ENCODE results near the gene PTPRK. TPM values are rescaled to one million over a fixed set of nuclear protein-coding genes. Genes with fewer than 3 reads are reported as not detected.

The PTPRK gene
- total RNA-seq, 1 donor from 2014 or later: 18.4 TPM

DNA sequence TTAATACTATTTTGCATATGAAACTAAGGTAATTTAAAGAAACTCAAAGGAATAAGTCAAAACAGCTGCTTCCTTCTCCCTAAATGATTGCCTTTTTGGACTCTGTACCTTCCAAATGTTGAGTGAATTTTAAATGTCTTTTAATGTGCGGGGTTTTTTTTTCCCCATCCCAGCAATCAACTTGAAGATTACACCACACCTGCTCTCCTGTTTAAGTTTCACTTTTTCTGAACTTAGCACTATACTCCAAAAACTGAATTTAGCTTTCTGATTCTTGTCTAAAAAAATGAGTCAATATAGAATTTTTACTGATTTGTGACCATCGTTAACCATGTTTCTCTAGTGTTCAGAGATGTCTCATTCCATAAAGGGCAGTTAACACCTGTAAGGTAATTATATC lies 398.8 kb downstream of the PTPRK start:
- intact Hi-C loops (cut with micrococcal nuclease): no loop called here

DNA sequence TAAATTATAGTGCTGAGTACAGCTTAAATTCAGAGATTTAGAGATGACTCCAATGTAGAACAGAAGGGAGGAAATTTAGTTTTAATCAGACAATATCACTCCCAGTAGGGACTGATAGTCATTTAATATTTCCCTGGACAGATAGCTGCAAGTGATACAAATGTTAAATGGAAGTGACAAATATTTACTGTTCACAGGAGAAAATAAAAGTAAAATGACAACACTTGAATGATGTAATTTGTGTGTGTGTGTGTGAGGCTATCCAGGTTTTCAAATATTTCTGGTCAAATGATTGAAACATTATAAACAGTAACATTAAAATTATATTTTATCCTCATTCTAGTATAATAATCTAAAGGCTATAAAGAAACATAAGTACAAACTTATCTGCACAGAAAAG lies 399.2 kb downstream of the PTPRK start:
- H3K4me3 ChIP-seq: no peak overlapping the region
- H3K27ac ChIP-seq (replicated peaks): no peak overlapping the region
- TF ChIP-seq, protein P1, sequence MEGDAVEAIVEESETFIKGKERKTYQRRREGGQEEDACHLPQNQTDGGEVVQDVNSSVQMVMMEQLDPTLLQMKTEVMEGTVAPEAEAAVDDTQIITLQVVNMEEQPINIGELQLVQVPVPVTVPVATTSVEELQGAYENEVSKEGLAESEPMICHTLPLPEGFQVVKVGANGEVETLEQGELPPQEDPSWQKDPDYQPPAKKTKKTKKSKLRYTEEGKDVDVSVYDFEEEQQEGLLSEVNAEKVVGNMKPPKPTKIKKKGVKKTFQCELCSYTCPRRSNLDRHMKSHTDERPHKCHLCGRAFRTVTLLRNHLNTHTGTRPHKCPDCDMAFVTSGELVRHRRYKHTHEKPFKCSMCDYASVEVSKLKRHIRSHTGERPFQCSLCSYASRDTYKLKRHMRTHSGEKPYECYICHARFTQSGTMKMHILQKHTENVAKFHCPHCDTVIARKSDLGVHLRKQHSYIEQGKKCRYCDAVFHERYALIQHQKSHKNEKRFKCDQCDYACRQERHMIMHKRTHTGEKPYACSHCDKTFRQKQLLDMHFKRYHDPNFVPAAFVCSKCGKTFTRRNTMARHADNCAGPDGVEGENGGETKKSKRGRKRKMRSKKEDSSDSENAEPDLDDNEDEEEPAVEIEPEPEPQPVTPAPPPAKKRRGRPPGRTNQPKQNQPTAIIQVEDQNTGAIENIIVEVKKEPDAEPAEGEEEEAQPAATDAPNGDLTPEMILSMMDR (IDR thresholded peaks at IDR 0.05; ENCODE audit: borderline replicate concordance): no peak
- intact Hi-C loops (cut with micrococcal nuclease): no loop called here
- DNase-seq: no peak
- H3K27me3 ChIP-seq (ENCODE audit: low read depth): no peaks in the 10 kb centered on the region
- no peaks in the 10 kb centered on the region for H3K36me3 ChIP-seq
- H3K4me1 ChIP-seq: no peaks in the 10 kb centered on the region
- no peaks in the 10 kb centered on the region for H3K9me3 ChIP-seq (replicated peaks)

More for the DNA sequence above, 398.8 kb downstream of the PTPRK start:
- no peak overlapping the region for H3K27ac ChIP-seq (replicated peaks)
- H3K36me3 ChIP-seq: no peaks in the 10 kb centered on the region
- no peaks in the 10 kb centered on the region for H3K4me1 ChIP-seq
- TF ChIP-seq, protein P1 (IDR thresholded peaks at IDR 0.05; ENCODE audit: borderline replicate concordance): no peak
- DNase-seq: no peak
- no peaks in the 10 kb centered on the region for H3K27me3 ChIP-seq (ENCODE audit: low read depth)
- H3K9me3 ChIP-seq (replicated peaks): no peaks in the 10 kb centered on the region
- no peak overlapping the region for H3K4me3 ChIP-seq

DNA sequence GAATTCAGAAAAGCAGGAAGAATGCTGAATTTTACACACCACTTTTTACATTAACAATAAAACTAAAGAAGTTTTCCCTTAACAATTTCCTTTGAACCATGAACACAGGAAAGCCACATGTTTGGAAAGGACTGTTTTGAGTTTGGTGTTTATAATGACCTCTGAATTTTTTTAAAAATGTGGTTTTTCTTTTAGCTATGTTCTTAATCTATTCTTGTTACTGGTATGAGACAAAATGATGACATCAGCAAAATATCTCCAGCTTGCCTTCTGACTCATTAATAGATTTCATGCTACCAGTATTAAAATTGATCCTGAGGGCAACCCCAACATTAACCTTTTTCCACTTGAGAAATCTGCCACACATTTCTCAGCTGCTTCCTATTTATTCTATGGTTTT lies 402.0 kb downstream of the PTPRK start:
- H3K27ac ChIP-seq (replicated peaks): no peak overlapping the region
- H3K27me3 ChIP-seq (ENCODE audit: low read depth): no peaks in the 10 kb centered on the region
- intact Hi-C loops (cut with micrococcal nuclease): no loop called here
- H3K36me3 ChIP-seq: no peaks in the 10 kb centered on the region
- H3K4me1 ChIP-seq: peaks cover 22% of the 10 kb centered on the region
- DNase-seq: no peak
- TF ChIP-seq, protein P1 (IDR thresholded peaks at IDR 0.05; ENCODE audit: borderline replicate concordance): no peak
- no peak overlapping the region for H3K4me3 ChIP-seq
- no peaks in the 10 kb centered on the region for H3K9me3 ChIP-seq (replicated peaks)

GRCh38 chr6:128117916-128118315 lies 402.5 kb downstream of the PTPRK start:
- Histone ChIP-seq H3K27ac (replicated peaks) (no peak overlapping the region), H3K9me3 (replicated peaks) (no peaks in the 10 kb centered on the region), H3K27me3 (ENCODE audit: low read depth) (no peaks in the 10 kb centered on the region), H3K4me3 (no peak overlapping the region), H3K4me1 (peaks cover 27% of the 10 kb centered on the region), H3K36me3 (no peaks in the 10 kb centered on the region)
- intact Hi-C loops (cut with micrococcal nuclease): no loop called here
- no peak for DNase-seq
- TF ChIP-seq, protein P1 (IDR thresholded peaks at IDR 0.05; ENCODE audit: borderline replicate concordance): no peak

- TF ChIP-seq, protein P1 (IDR thresholded peaks at IDR 0.05; ENCODE audit: borderline replicate concordance): no peak
- no peak overlapping the region for H3K27ac ChIP-seq (replicated peaks)
- H3K9me3 ChIP-seq (replicated peaks): no peaks in the 10 kb centered on the region
- no peak overlapping the region for H3K4me3 ChIP-seq
- intact Hi-C loops (cut with micrococcal nuclease): no loop called here
- H3K27me3 ChIP-seq (ENCODE audit: low read depth): no peaks in the 10 kb centered on the region
- DNase-seq: no peak
- peaks cover 55% of the 10 kb centered on the region for H3K4me1 ChIP-seq
- H3K36me3 ChIP-seq: no peaks in the 10 kb centered on the region
These were observed 406.2 kb downstream of the PTPRK start for GRCh38 chr6:128114164-128114563.

DNA sequence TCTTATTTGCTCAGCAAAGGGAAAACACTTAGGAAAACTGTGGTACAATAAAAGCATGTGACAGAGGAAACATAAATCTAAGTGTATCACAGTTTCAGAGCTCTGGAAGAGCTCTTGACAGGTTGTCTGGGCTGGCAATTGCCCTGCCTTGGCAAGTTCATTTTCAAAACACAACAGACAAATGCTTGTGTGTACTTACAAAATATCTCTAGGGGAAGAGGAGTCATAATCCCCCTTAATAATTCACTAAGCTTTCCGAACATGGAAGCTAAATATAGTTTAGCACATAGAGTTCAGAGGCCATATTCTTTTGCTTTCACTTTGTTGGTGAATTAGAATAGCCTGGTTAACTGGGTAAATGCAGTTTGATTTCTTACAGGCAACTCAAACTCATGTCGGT lies 407.9 kb downstream of the PTPRK start:
- no peaks in the 10 kb centered on the region for H3K27me3 ChIP-seq (ENCODE audit: low read depth)
- H3K27ac ChIP-seq (replicated peaks): peak overlapping the region; percentile 60
- H3K4me3 ChIP-seq: peak overlapping the region; percentile 54
- no peaks in the 10 kb centered on the region for H3K9me3 ChIP-seq (replicated peaks)
- TF ChIP-seq, protein P1 (IDR thresholded peaks at IDR 0.05; ENCODE audit: borderline replicate concordance): no peak
- DNase-seq: no peak
- H3K36me3 ChIP-seq: no peaks in the 10 kb centered on the region
- H3K4me1 ChIP-seq: peaks cover 65% of the 10 kb centered on the region
- intact Hi-C loops (cut with micrococcal nuclease): no loop called here

Measured in left ventricle myocardium inferior (tissue), 1 donor.